ENCODE results near the gene PDCD2L. TPM values are rescaled to one million over a fixed set of nuclear protein-coding genes. Genes with fewer than 3 reads are reported as not detected.

PDCD2L gene
- polyA plus RNA-seq, 1 of the 3 experiments (the other 2 are of a cell fraction) = 20.8 TPM

- Histone ChIP-seq H3K79me2 (ENCODE audit: insufficient read depth) (peaks cover 64% of the 10 kb centered on the region), H3K36me3 (replicated peaks in 1 of 2; ENCODE audit: control insufficient read depth in 1 of 2, insufficient read depth in 2 of 2, low read length in 1 of 2) (peaks cover 12 to 18% of the 10 kb centered on the region in 2 experiments), H3K9ac (peak overlapping the region; percentile 95), H4K20me1 (ENCODE audit: insufficient read depth) (peaks cover 52% of the 10 kb centered on the region), H3K27me3 (ENCODE audit: insufficient read depth) (no peaks in the 10 kb centered on the region), H3K4me3 (ENCODE audit: low read depth in 2 of 2, low read length in 1 of 2) (peak overlapping the region; percentile 79 to 91), H3K9me2 (no peaks in the 10 kb centered on the region), H3K27ac (ENCODE audit: low read depth in 2 of 2, low read length in 1 of 2) (peak overlapping the region; percentile 74 to 76), H3K9me3 (no peaks in the 10 kb centered on the region), H3K4me2 (peak overlapping the region; percentile 94), H3F3A (replicated peaks; ENCODE audit: insufficient read depth) (peaks cover 4% of the 10 kb centered on the region), H2AFZ (ENCODE audit: low read depth) (peak overlapping the region; percentile 99; the same call in 1 of the 2 replicates), H3K4me1 (ENCODE audit: control insufficient read depth in 1 of 2, insufficient read depth in 2 of 2, low read depth in 1 of 2, low read length in 1 of 2) (peaks cover 12% of the 10 kb centered on the region in 2 experiments; a peak in 3 of 4 replicates)
- peak; percentile 47 for DNase-seq
- WGBS (ENCODE audit: low lambda C conversion rate) = under 1% methylated on average over 40 of the region's 68 CpGs
- ChIA-PET CTCF (interaction anchor here (0.7 kb wide), 1 partner anchor 21 kb away, joined by 4 read pairs; no protein-coding TSS in a partner anchor), POLR2A (no interaction called here)
- 0 out of 2 replicates have a peak, but pooled peaks have one; percentile 7 for TF ChIP-seq CTCF (IDR thresholded peaks at IDR 0.05)
- TF ChIP-seq YY1 (IDR thresholded peaks at IDR 0.05; ENCODE audit: low read depth) = 0 out of 2 replicates have a peak, but pooled peaks have one; percentile 3
- TF ChIP-seq TEAD4 (IDR thresholded peaks at IDR 0.05; ENCODE audit: borderline replicate concordance, insufficient read depth) = no peak
- peak; percentile 79; the same call in 1 of the 2 replicates for TF ChIP-seq MXI1 (IDR thresholded peaks at IDR 0.05; ENCODE audit: low read depth, low read length)
- TF ChIP-seq GATA2 (CRISPR knock-in tag; IDR thresholded peaks at IDR 0.05) = no peak
Measured at GRCh38 chr19:34428549-34429285, 24.5 kb downstream of the PDCD2L start.

- Histone ChIP-seq H3K9me2 (no peaks in the 10 kb centered on the region), H3K79me2 (ENCODE audit: insufficient read depth) (peaks cover 72% of the 10 kb centered on the region), H3K9ac (peak overlapping the region; percentile 95; the same call in 1 of the 2 replicates), H3K9me3 (no peaks in the 10 kb centered on the region), H3K27ac (ENCODE audit: low read depth in 2 of 2, low read length in 1 of 2) (0 out of 4 replicates have a peak overlapping the region, but pooled peaks of 1 of the 2 experiments have one; percentile 74), H4K20me1 (ENCODE audit: insufficient read depth) (peaks cover 60% of the 10 kb centered on the region), H3K4me3 (ENCODE audit: low read depth in 2 of 2, low read length in 1 of 2) (peak overlapping the region; percentile 79 to 91), H2AFZ (ENCODE audit: low read depth) (no peak overlapping the region), H3K27me3 (ENCODE audit: insufficient read depth) (no peaks in the 10 kb centered on the region), H3K4me2 (peak overlapping the region; percentile 94), H3K4me1 (ENCODE audit: control insufficient read depth in 1 of 2, insufficient read depth in 2 of 2, low read depth in 1 of 2, low read length in 1 of 2) (peaks cover 12% of the 10 kb centered on the region in 2 experiments; a peak in 3 of 4 replicates), H3K36me3 (replicated peaks in 1 of 2; ENCODE audit: control insufficient read depth in 1 of 2, insufficient read depth in 2 of 2, low read length in 1 of 2) (peaks cover 18 to 22% of the 10 kb centered on the region in 2 experiments), H3F3A (replicated peaks; ENCODE audit: insufficient read depth) (peaks cover 4% of the 10 kb centered on the region)
- WGBS (ENCODE audit: low lambda C conversion rate) = 46% methylated on average over 9 of the region's 9 CpGs
- TF ChIP-seq GABPA (IDR thresholded peaks at IDR 0.05; ENCODE audit: low read depth) (no peak), RCOR1 (IDR thresholded peaks at IDR 0.05; ENCODE audit: low read length) (no peak), ZBTB33 (IDR thresholded peaks at IDR 0.05; ENCODE audit: borderline replicate concordance, low read depth) (no peak), RFX5 (IDR thresholded peaks at IDR 0.05; ENCODE audit: low read length) (no peak), TEAD4 (IDR thresholded peaks at IDR 0.05; ENCODE audit: borderline replicate concordance, insufficient read depth) (no peak), SMC3 (IDR thresholded peaks at IDR 0.05; ENCODE audit: low read depth, low read length) (no peak), EP300 (IDR thresholded peaks at IDR 0.05; ENCODE audit: borderline replicate concordance in 1 of 2, low read depth in 1 of 2, low read length in 1 of 2) (no peak), IRF3 (IDR thresholded peaks at IDR 0.05; ENCODE audit: low read depth, low read length) (no peak), MXI1 (IDR thresholded peaks at IDR 0.05; ENCODE audit: low read depth, low read length) (no peak), MEF2A (IDR thresholded peaks at IDR 0.05; ENCODE audit: borderline replicate concordance, low read depth) (no peak), MAX (IDR thresholded peaks at IDR 0.05; ENCODE audit: low read depth) (no peak), GATA2 (CRISPR knock-in tag; IDR thresholded peaks at IDR 0.05) (no peak), ELF1 (IDR thresholded peaks at IDR 0.05) (no peak), FOXJ3 (CRISPR knock-in tag; IDR thresholded peaks at IDR 0.05) (no peak), RAD21 (IDR thresholded peaks at IDR 0.05; ENCODE audit: low read length) (no peak), USF1 (IDR thresholded peaks at IDR 0.05; ENCODE audit: borderline replicate concordance, low read depth) (no peak), SIN3A (IDR thresholded peaks at IDR 0.05; ENCODE audit: borderline replicate concordance, low read depth, low read length) (no peak), NFIC (IDR thresholded peaks at IDR 0.05; ENCODE audit: borderline replicate concordance) (no peak), TCF12 (IDR thresholded peaks at IDR 0.05) (no peak)
- ChIA-PET CTCF (interaction anchor here (1.2 to 1.3 kb wide), 3 partner anchors 14 to 36 kb away, joined by 4 to 9 read pairs (median 6); no protein-coding TSS in a partner anchor), POLR2A (interaction anchor here (0.8 to 0.9 kb wide), 3 partner anchors 14 to 26 kb away, joined by 3 read pairs; no protein-coding TSS in a partner anchor)
- no peak for DNase-seq
Measured at GRCh38 chr19:34429553-34429952, 25.4 kb downstream of the PDCD2L start.

All from SK-N-SH (cell line).